ENCODE measurements around the gene FBXL15. TPM values are rescaled to one million over a fixed set of nuclear protein-coding genes. Genes with fewer than 3 reads are reported as not detected.

FBXL15 gene
- total and polyA plus RNA-seq, 10 donors, result 16.7 to 28.7 (median 23.0) TPM

- intact Hi-C loops (cut with DNase I; ENCODE audit: low total_unique reads), result no loop called here
- H3K4me3 ChIP-seq, result no peak overlapping the region
- DNase-seq, result no peak
- H3K9me3 ChIP-seq, result no peaks in the 10 kb centered on the region
- peak overlapping the region in 6 of 8 donors; percentile 18 to 88 (median 80) for H3K27ac ChIP-seq
- H3K4me1 ChIP-seq, result peaks cover 0 to 48% (median 13%) of the 10 kb centered on the region in 6 donors
- peaks cover 0 to 30% (median 0%) of the 10 kb centered on the region in 6 donors for H3K36me3 ChIP-seq
- TF ChIP-seq CTCF (IDR thresholded peaks at IDR 0.05 in 8 of 11, conservative IDR thresholded peaks at IDR 0.05 in 3 of 11) (no peak), POLR2AphosphoS5 (IDR thresholded peaks at IDR 0.05) (no peak), POLR2A (IDR thresholded peaks at IDR 0.05) (no peak)
- no peaks in the 10 kb centered on the region for H3K27me3 ChIP-seq (replicated peaks in 1 of 7)
- WGBS, 5 donors, result 70 to 91% (median 88%) methylated on average over 6 of the region's 6 CpGs
Measured at GRCh38 chr10:102467318-102467717, 46.7 kb downstream of the FBXL15 start.

DNA sequence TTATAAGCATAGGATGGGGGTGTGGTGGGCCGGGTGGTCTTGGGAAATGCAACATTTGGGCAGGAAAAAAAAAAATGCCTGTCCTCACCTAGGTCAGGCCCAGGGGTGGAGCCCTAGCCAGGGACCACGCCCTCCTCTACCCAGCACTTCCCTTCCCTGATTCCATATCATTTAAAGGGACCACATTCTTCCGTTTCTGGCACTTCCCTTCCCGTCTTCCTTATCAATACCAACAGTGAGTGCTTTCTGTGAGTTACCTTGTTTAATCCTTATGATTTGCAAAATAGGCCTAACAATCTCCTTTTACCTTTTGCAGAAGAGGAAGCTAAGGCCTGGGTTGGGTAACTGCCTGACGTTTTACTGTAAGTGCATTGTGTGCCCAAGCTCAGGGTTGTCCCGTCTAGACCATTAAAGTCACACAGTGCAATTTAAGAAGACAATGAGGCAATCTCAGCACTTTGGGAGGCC, 47.4 kb downstream of the FBXL15 start:
- peaks cover 0 to 44% (median 7%) of the 10 kb centered on the region in 6 donors for H3K4me1 ChIP-seq
- H3K9me3 ChIP-seq, result no peaks in the 10 kb centered on the region
- intact Hi-C loops (cut with DNase I; ENCODE audit: low total_unique reads), result no loop called here
- H3K36me3 ChIP-seq, result peaks cover 0 to 33% (median 0%) of the 10 kb centered on the region in 6 donors
- peak; percentile 79 for DNase-seq
- no peaks in the 10 kb centered on the region for H3K27me3 ChIP-seq (replicated peaks in 1 of 7)
- H3K4me3 ChIP-seq, result peak overlapping the region in 1 of 8 donors; percentile 34
- peak overlapping the region in 7 of 8 donors; percentile 44 to 88 (median 78) for H3K27ac ChIP-seq
- TF ChIP-seq POLR2AphosphoS5 (IDR thresholded peaks at IDR 0.05) (peak in 1 of 3 donors; percentile 66), POLR2A (IDR thresholded peaks at IDR 0.05) (peak in 1 of 3 donors; percentile 15), CTCF (IDR thresholded peaks at IDR 0.05 in 8 of 11, conservative IDR thresholded peaks at IDR 0.05 in 3 of 11) (no peak)
- 29 to 54% (median 44%) methylated on average over 6 of the region's 6 CpGs for WGBS, 5 donors

- Histone ChIP-seq H3K27me3 (replicated peaks in 1 of 7) (no peaks in the 10 kb centered on the region), H3K4me3 (no peak overlapping the region), H3K36me3 (peaks cover 0 to 36% (median 0%) of the 10 kb centered on the region in 6 donors), H3K9me3 (no peaks in the 10 kb centered on the region), H3K4me1 (peaks cover 0 to 44% (median 4%) of the 10 kb centered on the region in 6 donors), H3K27ac (peak overlapping the region in 7 of 8 donors; percentile 44 to 88 (median 78))
- no peak for TF ChIP-seq CTCF (IDR thresholded peaks at IDR 0.05 in 8 of 11, conservative IDR thresholded peaks at IDR 0.05 in 3 of 11)
- TF ChIP-seq POLR2AphosphoS5 (IDR thresholded peaks at IDR 0.05), result no peak
- no peak for TF ChIP-seq POLR2A (IDR thresholded peaks at IDR 0.05)
- no peak for DNase-seq
- intact Hi-C loops (cut with DNase I; ENCODE audit: low total_unique reads), result no loop called here
- 85 to 92% (median 91%) methylated on average over 8 to 9 of the region's 9 CpGs for WGBS, 5 donors
Measured at GRCh38 chr10:102468683-102469082, 48.0 kb downstream of the FBXL15 start.

DNA sequence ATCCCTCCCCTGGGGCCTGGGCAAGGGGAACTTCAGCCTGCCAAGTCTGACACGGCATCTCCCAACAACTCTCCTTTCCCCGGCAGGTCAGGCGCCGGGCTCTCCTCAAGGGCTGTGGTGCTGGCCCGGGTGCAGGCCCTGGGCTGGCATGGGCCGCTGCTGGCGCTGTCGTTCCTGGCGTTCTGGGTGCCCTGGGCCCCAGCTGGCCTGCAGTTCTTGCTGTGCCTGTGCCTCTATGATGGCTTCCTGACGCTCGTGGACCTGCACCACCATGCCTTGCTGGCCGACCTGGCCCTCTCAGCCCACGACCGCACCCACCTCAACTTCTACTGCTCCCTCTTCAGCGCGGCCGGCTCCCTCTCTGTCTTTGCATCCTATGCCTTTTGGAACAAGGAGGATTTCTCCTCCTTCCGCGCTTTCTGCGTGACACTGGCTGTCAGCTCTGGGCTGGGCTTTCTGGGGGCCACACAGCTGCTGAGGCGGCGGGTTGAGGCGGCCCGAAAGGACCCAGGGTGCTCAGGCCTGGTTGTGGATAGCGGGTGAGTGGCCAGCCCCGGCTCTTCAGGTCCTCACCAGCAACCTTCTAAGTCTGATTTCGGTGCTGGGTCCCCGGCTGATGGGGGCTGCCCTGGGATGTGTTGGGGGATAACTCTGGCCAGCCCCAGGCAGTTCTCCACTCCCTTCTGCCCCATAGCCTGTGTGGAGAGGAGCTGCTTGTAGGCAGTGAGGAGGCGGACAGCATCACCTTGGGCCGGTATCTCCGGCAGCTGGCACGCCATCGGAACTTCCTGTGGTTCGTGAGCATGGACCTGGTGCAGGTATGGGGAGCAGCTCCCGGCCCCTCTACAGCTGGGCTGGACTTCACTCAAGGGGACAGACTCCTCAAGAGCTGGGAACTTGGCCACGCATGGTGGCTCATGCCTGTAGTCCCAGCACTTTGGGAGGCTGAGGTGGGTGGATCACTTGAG, 50.2 kb downstream of the FBXL15 start:
- TF ChIP-seq POLR2AphosphoS5 (IDR thresholded peaks at IDR 0.05), result peak in 1 of 3 donors; percentile 8
- TF ChIP-seq CTCF (IDR thresholded peaks at IDR 0.05 in 8 of 11, conservative IDR thresholded peaks at IDR 0.05 in 3 of 11), result no peak
- no peak for TF ChIP-seq POLR2A (IDR thresholded peaks at IDR 0.05)
- Histone ChIP-seq H3K27ac (peak overlapping the region in 1 of 8 donors; percentile 88), H3K36me3 (peaks cover 0 to 47% (median 0%) of the 10 kb centered on the region in 6 donors), H3K9me3 (no peaks in the 10 kb centered on the region), H3K4me3 (no peak overlapping the region), H3K4me1 (peaks cover 0 to 43% (median 4%) of the 10 kb centered on the region in 6 donors), H3K27me3 (replicated peaks in 1 of 7) (no peaks in the 10 kb centered on the region)
- 94 to 98% (median 95%) methylated on average over 27 to 36 of the region's 36 CpGs for WGBS, 5 donors
- no peak for DNase-seq
- intact Hi-C loops (cut with DNase I; ENCODE audit: low total_unique reads), result loop anchor here (10.0 kb wide), 2 partner anchors 76 to 236 kb away; partner anchors contain the start of gene NFKB2
